ENCODE data around the gene RPL36. TPM values are rescaled to one million over a fixed set of nuclear protein-coding genes. Genes with fewer than 3 reads are reported as not detected.

RPL36 gene
- total and polyA plus RNA-seq, 2 donors (not counting 1 experiment from before 2014, with no cell fraction given): 341 to 864 TPM

- Histone ChIP-seq H3K4me3 (replicated peaks in 1 of 4; ENCODE audit: control extremely low read depth in 1 of 4, insufficient read depth in 1 of 4, low read depth in 3 of 4, low read length in 4 of 4) (no peak overlapping the region), H3K36me3 (ENCODE audit: control insufficient read depth, insufficient read depth, low read length) (peaks cover 14% of the 10 kb centered on the region), H3K4me2 (ENCODE audit: extremely low read depth, insufficient read depth, low read length) (no peak overlapping the region), H2AFZ (ENCODE audit: low read length) (no peak overlapping the region), H3K27ac (ENCODE audit: insufficient read depth, low read length) (no peak overlapping the region), H3K4me1 (ENCODE audit: control insufficient read depth, extremely low read depth, insufficient read depth, low read length) (peaks cover 3% of the 10 kb centered on the region), H3K9me3 (ENCODE audit: control insufficient read depth, insufficient read depth, low read depth, low read length) (no peaks in the 10 kb centered on the region), H3K9ac (ENCODE audit: insufficient read depth, low read length) (no peak overlapping the region), H4K20me1 (ENCODE audit: control insufficient read depth, extremely low read depth, insufficient read depth, low read length) (no peaks in the 10 kb centered on the region), H3K79me2 (ENCODE audit: control insufficient read depth, insufficient read depth, low read length) (no peaks in the 10 kb centered on the region), H3K27me3 (ENCODE audit: control insufficient read depth, insufficient read depth, low read length) (no peaks in the 10 kb centered on the region)
- DNase-seq (ENCODE audit: low read depth in 2 of 2): no peak
- no peak for TF ChIP-seq EZH2 (IDR thresholded peaks at IDR 0.05; ENCODE audit: low read length, missing control alignments)
- no peak for TF ChIP-seq CTCF (conservative IDR thresholded peaks at IDR 0.05 in 1 of 2, IDR thresholded peaks at IDR 0.05 in 1 of 2; ENCODE audit: low read depth in 1 of 2, low read length in 2 of 2)
Measured at GRCh38 chr19:5661483-5661882, 28.6 kb upstream of the RPL36 start.

- TF ChIP-seq EZH2 (IDR thresholded peaks at IDR 0.05; ENCODE audit: low read length, missing control alignments): no peak
- TF ChIP-seq CTCF (conservative IDR thresholded peaks at IDR 0.05 in 1 of 2, IDR thresholded peaks at IDR 0.05 in 1 of 2; ENCODE audit: low read depth in 1 of 2, low read length in 2 of 2): no peak
- H3K4me1 ChIP-seq (ENCODE audit: control insufficient read depth, extremely low read depth, insufficient read depth, low read length): peaks cover 3% of the 10 kb centered on the region
- H4K20me1 ChIP-seq (ENCODE audit: control insufficient read depth, extremely low read depth, insufficient read depth, low read length): no peaks in the 10 kb centered on the region
- H3K9me3 ChIP-seq (ENCODE audit: control insufficient read depth, insufficient read depth, low read depth, low read length): no peaks in the 10 kb centered on the region
- H3K79me2 ChIP-seq (ENCODE audit: control insufficient read depth, insufficient read depth, low read length): no peaks in the 10 kb centered on the region
- H3K36me3 ChIP-seq (ENCODE audit: control insufficient read depth, insufficient read depth, low read length): peaks cover 28% of the 10 kb centered on the region
- H3K9ac ChIP-seq (ENCODE audit: insufficient read depth, low read length): no peak overlapping the region
- no peak overlapping the region for H3K4me2 ChIP-seq (ENCODE audit: extremely low read depth, insufficient read depth, low read length)
- H3K27me3 ChIP-seq (ENCODE audit: control insufficient read depth, insufficient read depth, low read length): no peaks in the 10 kb centered on the region
- no peak overlapping the region for H3K4me3 ChIP-seq (replicated peaks in 1 of 4; ENCODE audit: control extremely low read depth in 1 of 4, insufficient read depth in 1 of 4, low read depth in 3 of 4, low read length in 4 of 4)
- H2AFZ ChIP-seq (ENCODE audit: low read length): no peak overlapping the region
- H3K27ac ChIP-seq (ENCODE audit: insufficient read depth, low read length): no peak overlapping the region
- no peak for DNase-seq (ENCODE audit: low read depth in 2 of 2)
Measured at GRCh38 chr19:5663904-5664303, 26.2 kb upstream of the RPL36 start.

- TF ChIP-seq EZH2 (IDR thresholded peaks at IDR 0.05; ENCODE audit: low read length, missing control alignments) (no peak), CTCF (conservative IDR thresholded peaks at IDR 0.05 in 1 of 2, IDR thresholded peaks at IDR 0.05 in 1 of 2; ENCODE audit: low read depth in 1 of 2, low read length in 2 of 2) (no peak)
- H3K9me3 ChIP-seq (ENCODE audit: control insufficient read depth, insufficient read depth, low read depth, low read length): no peaks in the 10 kb centered on the region
- no peak for DNase-seq (ENCODE audit: low read depth in 2 of 2)
- H2AFZ ChIP-seq (ENCODE audit: low read length): no peak overlapping the region
- H3K4me2 ChIP-seq (ENCODE audit: extremely low read depth, insufficient read depth, low read length): no peak overlapping the region
- no peaks in the 10 kb centered on the region for H3K79me2 ChIP-seq (ENCODE audit: control insufficient read depth, insufficient read depth, low read length)
- no peaks in the 10 kb centered on the region for H4K20me1 ChIP-seq (ENCODE audit: control insufficient read depth, extremely low read depth, insufficient read depth, low read length)
- H3K9ac ChIP-seq (ENCODE audit: insufficient read depth, low read length): no peak overlapping the region
- no peaks in the 10 kb centered on the region for H3K27me3 ChIP-seq (ENCODE audit: control insufficient read depth, insufficient read depth, low read length)
- no peak overlapping the region for H3K4me3 ChIP-seq (replicated peaks in 1 of 4; ENCODE audit: control extremely low read depth in 1 of 4, insufficient read depth in 1 of 4, low read depth in 3 of 4, low read length in 4 of 4)
- H3K4me1 ChIP-seq (ENCODE audit: control insufficient read depth, extremely low read depth, insufficient read depth, low read length): peaks cover 3% of the 10 kb centered on the region
- no peak overlapping the region for H3K27ac ChIP-seq (ENCODE audit: insufficient read depth, low read length)
- H3K36me3 ChIP-seq (ENCODE audit: control insufficient read depth, insufficient read depth, low read length): peaks cover 33% of the 10 kb centered on the region
Measured at GRCh38 chr19:5664515-5664914, 25.6 kb upstream of the RPL36 start.
